Motor neuron (in vitro differentiated cells): ENCODE results near the gene CBX2. TPM values are rescaled to one million over a fixed set of nuclear protein-coding genes. Genes with fewer than 3 reads are reported as not detected.
"Not testable (repeated sequence)": the region's sequence is repeated elsewhere in the genome, so short reads cannot be mapped to it uniquely, and the experiment has no call there.

Source experiments
- ATAC-seq, 8 experiments: fragments of 200-7000 bp; cut with Tn5 transposase; replicated peaks in 6 of 8; 2 replicates each; pipeline ENCODE4 v1.8.0; 2021; ENCODE audit warnings: mild to moderate bottlenecking in 8 of 8, moderate library complexity in 8 of 8
- H3K27ac ChIP-seq, 2 donors: fragments of 250-450 bp; sonication (Bioruptor Pico); 2 replicates each; pipeline ENCODE4 v1.9.0; 2021; ENCODE audit warnings: antibody characterized with exemption in 2 of 2, mild to moderate bottlenecking in 2 of 2, moderate library complexity in 1 of 2
- H3K4me1 ChIP-seq, 2 donors: fragments of 250-450 bp; sonication (Bioruptor Pico); replicated peaks in 1 of 2; 2 replicates each; pipeline ENCODE4 v1.6.1; 2021; ENCODE audit warnings: antibody characterized with exemption in 2 of 2, mild to moderate bottlenecking in 2 of 2, moderate library complexity in 1 of 2
- H3K4me3 ChIP-seq, 5 donors: fragments of 250-450 bp; sonication (Bioruptor Pico); 2 replicates each; pipeline ENCODE4 v1.9.0; 2021; ENCODE audit warnings: antibody characterized with exemption in 5 of 5, mild to moderate bottlenecking in 5 of 5, moderate library complexity in 4 of 5
- WGBS, 10 experiments: fragments of 450-650 bp; shearing (Covaris generic); methylation state at CpG; one replicate each; pipeline ENCODE4 v1.0.0; 2022; 5-methylcytosine and 5-hydroxymethylcytosine counted together
- in situ Hi-C, 9 experiments: fragments of 400-800 bp; cut with MboI; loops; one replicate each; pipeline ENCODE4 v1.15.0; 2021; ENCODE audit warnings: low sequenced_read_pairs in 9 of 9, low pct_unique_long_range_greater_than_20kb in 2 of 9; ENCODE audit not compliant: unreplicated experiment in 9 of 9
- total RNA-seq, 8 experiments: library from RNA; unstranded; fragments of 300-600 nt; gene quantifications; 2 replicates each; pipeline versions ENCODE4 v1.2.3 to v1.2.4, GENCODE V29; 2022

Gene CBX2
- total RNA-seq, 8 experiments from 2014 or later: 3.1 to 42.7 (median 14.9) TPM

DNA sequence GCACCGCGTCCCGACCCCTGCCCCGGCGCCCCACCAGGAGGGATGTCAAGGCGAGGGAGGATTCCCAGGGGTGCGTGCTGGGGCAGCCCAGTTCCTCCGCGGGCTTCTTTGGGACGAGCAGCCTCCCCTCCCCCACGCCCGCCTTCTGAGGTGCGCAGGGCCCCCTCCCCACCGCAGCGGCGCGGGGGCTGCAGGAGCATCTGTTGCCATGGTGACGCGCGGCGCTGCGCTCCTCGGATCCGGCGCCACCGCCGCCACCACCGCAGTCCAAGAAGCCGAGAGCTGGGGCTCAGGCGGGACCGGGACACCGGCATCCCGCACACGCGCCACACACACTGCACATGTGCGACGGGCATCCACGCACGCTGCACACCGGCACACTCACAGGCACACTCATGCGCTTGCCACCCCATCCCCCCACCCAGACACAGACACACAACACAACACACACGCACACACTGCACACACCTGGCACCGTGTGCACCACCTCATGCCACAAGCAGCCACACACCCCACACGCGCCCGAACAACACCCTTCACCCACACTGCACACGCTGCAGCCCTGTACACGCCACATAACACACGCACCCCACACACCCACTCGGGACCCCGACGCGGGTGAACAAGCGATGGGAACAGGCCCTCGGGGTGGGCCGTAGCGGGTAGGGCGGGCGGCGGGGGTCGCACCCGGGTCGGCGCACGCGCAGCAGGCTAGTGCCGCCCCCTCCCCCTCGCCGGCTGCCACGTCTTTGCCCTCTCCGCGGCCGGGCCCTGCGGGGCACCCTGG, 30.2 kb upstream of the CBX2 start:
- peak overlapping the region; percentile 26 to 38 (median 26) for H3K4me3 ChIP-seq
- H3K4me1 ChIP-seq: peaks cover 19 to 30% of the 10 kb centered on the region in 2 donors
- peak overlapping the region; percentile 8 to 11 for H3K27ac ChIP-seq
- WGBS, 10 experiments: 0% methylated on average over 3 to 5 of the region's 74 CpGs; no CpG with 5 or more reads in 7 of the 10 experiments
- in situ Hi-C loops: no loop called here
- peak in 5 of 8 experiments; percentile 66 to 81 (median 78) for ATAC-seq

DNA sequence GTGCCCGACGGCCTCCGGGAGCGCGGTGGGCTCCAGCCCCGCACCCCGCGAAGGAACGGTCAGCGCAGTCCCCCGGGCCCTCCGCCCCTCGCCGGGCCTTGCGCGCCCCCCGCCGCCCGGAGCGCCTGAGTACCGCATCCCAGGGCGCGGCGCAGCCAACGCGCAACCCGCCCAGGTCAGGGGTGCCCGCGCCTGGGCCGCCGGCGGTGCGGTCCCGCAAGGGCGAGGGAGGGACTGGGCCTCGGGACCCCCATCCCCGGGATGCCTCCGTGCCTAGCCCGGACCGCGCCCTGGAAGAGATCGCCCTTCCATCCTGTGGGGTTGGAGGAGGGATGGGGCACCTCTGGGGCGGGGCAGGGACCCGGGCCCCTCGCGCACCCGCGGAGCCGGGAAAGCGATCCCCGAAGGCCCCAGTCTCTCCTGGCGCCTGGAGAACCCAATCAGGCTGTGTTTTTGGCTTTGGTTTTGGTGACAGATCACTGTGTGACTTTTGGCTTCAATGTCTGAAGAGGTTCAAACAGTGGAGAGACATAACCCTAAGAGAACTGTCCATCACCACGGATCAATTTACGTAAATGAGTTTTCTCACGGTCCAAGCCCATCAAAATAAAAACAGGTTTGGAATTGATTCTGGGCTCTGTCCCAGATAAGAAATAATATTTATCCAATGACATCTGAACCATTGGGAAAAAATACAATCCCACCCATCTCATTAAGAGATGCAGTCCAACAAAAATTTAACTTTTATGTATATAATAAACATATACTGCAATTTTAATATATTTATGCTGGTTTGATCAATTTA, 29.5 kb upstream of the CBX2 start:
- Histone ChIP-seq H3K4me1 (peaks cover 19 to 24% of the 10 kb centered on the region in 2 donors), H3K27ac (no peak overlapping the region), H3K4me3 (peak overlapping the region; percentile 26 to 38 (median 26))
- WGBS, 10 experiments: 12 to 39% (median 21%) methylated on average over 2 to 5 of the region's 55 CpGs; no CpG with 5 or more reads in 2 of the 10 experiments
- ATAC-seq: peak in 4 of 8 experiments; percentile 18 to 34 (median 26)
- in situ Hi-C loops: no loop called here

DNA sequence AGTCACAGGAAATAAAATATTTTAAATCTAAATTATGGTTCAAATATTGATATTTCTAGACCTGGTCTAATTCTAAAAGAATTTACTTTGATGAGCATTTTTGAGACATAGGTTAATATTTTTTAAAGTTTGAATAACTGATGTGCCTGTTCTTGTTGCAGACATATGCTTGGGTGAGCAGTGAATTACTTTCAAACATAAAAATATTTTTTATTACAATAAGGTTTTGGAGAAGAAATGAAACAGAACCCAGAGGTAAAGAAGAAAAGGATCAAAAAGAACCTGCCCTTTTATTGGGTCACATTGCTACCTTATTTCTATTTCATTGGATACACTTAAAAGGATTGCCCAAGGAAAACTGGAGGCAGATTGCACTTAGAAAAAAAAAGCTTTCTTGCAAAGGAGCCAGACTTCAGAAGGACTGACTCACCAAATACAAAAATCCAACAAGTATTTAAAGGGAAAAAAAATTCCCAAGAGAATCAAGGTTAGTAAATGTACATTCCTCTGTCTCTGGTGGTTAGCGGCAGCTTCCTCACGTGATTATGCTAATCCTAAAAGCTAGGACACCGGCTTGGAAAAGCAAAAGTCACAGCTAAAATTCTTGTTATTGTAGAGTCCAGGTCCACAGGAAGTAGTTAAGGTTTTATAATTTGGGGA, 28.7 kb upstream of the CBX2 start:
- peak in 2 of 8 experiments; percentile 2 to 26 for ATAC-seq
- H3K27ac ChIP-seq: no peak overlapping the region
- peaks cover 23 to 27% of the 10 kb centered on the region in 2 donors for H3K4me1 ChIP-seq
- 0 to 66% (median 20%) methylated on average over 1 to 3 of the region's 3 CpGs; no CpG with 5 or more reads in 2 of the 10 experiments for WGBS, 10 experiments
- no peak overlapping the region for H3K4me3 ChIP-seq
- in situ Hi-C loops: no loop called here

DNA sequence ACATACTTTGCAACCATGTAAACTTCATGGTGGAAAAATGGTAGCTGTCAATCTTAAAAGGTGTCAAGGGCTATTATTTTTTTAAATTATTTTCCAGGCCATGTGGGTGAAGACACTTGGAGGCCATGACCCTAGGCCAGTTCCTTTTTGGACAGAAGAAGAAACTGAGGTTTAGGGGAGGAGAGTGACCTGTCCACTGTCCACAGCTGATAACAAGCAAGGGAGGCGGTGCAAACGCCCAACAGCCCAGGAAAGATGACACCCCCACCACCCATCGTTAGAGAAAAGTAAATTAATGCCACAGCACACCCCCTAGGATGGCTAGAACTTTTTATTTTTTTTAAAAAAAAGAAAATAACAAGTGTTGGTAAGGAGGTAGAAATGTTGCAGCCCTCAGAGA, 28.0 kb upstream of the CBX2 start:
- Histone ChIP-seq H3K4me3 (no peak overlapping the region), H3K4me1 (peaks cover 28 to 34% of the 10 kb centered on the region in 2 donors), H3K27ac (no peak overlapping the region)
- no peak for ATAC-seq
- 0 to 70% (median 40%) methylated on average over 1 to 3 of the region's 3 CpGs; no CpG with 5 or more reads in 1 of the 10 experiments for whole genome bisulfite sequencing, 10 experiments
- in situ Hi-C loops: no loop called here

DNA sequence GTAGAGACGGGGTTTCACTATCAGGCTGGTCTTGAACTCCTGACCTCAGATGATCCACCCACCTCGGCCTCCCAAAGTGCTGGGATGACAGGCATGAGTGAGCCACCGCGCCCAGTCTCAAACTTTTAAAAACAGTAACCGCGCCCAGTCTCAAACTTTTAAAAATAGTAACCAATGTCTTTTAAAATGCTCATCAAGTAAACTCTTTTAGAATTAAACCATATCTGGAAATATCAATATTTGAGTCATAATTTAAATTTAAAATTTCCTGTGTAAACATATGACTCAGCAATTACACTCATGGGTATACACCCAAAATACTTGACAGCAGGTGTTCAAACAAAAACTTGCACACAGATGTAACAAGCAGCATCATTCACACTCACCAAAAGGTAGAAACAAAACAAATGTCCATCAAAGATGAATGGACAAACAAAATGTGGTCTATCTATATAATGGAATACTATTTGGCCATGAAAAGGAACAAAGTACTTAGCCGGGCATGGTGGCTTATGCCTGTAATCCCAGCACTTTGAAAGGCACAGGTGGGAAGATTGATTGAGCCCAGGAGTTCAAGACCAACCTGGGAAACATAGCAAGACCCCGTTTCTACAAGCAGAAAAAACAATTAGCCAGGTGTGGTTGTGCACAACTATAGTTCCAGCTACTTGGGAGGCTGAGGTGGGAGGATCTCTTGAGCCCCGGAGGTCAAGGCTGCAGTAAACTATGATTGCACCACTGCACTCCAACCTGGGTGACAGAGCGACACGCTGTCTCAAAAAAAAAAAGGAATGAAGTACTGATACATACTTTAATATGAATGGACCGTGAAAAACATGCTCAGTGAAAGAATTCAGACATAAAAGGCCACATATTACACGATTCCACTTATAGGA, 27.1 kb upstream of the CBX2 start:
- Histone ChIP-seq H3K4me3 (no peak overlapping the region), H3K27ac (no peak overlapping the region), H3K4me1 (peaks cover 28 to 34% of the 10 kb centered on the region in 2 donors)
- in situ Hi-C loops: no loop called here
- WGBS, 10 experiments: 28 to 100% (median 73%) methylated on average over 2 to 12 of the region's 13 CpGs
- peak in 2 of 8 experiments; percentile 34 to 59 for ATAC-seq

DNA sequence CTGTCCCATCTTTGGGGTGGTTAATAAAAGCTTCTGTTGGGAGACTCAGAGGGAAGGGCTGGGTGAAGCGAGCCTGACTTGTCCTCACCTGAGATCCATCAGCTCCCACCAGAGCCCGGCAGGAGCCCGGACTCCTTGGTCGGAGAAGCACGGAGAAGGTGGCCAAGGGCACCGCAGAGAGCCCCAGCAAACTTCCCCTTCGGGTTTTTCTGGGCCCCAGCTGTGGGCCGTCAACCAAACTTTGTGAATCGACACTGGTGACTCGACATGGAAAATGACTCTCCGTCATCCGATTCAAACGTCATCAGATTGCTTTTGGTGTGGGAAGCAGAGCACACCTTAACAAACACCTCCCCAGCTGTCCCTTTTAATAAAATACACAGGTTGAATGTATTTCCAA, 25.8 kb upstream of the CBX2 start:
- 51 to 93% (median 78%) methylated on average over 4 to 8 of the region's 13 CpGs; no CpG with 5 or more reads in 5 of the 10 experiments for WGBS, 10 experiments
- Histone ChIP-seq H3K4me3 (no peak overlapping the region), H3K4me1 (peaks cover 18 to 24% of the 10 kb centered on the region in 2 donors), H3K27ac (no peak overlapping the region)
- ATAC-seq: no peak
- in situ Hi-C loops: no loop called here

DNA sequence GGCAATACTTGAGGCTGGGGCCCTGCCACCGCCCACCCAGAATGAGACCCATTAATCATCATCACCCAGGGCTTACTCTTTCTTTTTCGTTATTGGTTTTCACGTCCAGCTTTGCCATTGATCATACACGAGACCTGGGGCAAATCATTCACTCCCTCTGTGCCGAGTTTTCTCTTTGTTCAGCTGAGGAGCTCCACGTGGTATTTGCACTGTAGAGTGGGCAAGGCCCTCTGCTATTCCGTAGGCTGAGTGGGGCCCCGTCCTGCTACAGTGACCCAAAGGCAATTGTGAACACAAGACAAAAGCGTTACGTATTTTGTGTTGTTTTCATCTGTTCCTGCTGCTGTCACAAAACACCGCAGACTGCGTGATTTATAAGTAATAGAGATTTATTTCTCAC, 23.6 kb upstream of the CBX2 start:
- H3K4me3 ChIP-seq: no peak overlapping the region
- 10 to 68% (median 40%) methylated on average over 4 to 12 of the region's 12 CpGs; no CpG with 5 or more reads in 1 of the 10 experiments for WGBS, 10 experiments
- peaks cover 12% of the 10 kb centered on the region in 2 donors for H3K4me1 ChIP-seq
- in situ Hi-C loops: no loop called here
- H3K27ac ChIP-seq: no peak overlapping the region
- peak in 5 of 8 experiments; percentile 70 to 87 (median 82) for ATAC-seq

DNA sequence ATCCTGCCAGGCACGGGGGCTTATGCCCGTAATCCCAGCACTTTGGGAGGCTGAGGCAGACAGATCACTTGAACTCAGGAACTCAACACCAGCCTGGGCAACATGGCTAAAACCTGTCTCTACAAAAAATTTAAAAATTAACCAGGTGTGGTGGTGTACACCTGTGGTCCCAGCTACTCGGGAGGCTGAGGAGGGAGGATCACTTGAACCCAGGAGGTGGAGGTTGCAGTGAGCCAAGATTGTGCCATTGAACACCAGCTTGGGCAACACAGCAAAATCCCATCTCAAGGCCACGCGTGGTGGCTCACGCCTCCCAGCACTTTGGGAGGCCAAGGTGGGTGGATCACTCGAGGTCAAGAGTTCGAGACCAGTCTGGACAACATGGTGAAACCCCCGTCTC, 23.0 kb upstream of the CBX2 start:
- H3K4me1 ChIP-seq, H3K27ac ChIP-seq, in situ Hi-C loops, ATAC-seq, H3K4me3 ChIP-seq: not testable (repeated sequence)
- 48 to 100% (median 70%) methylated on average over 1 to 8 of the region's 9 CpGs; no CpG with 5 or more reads in 3 of the 10 experiments for WGBS, 10 experiments

DNA sequence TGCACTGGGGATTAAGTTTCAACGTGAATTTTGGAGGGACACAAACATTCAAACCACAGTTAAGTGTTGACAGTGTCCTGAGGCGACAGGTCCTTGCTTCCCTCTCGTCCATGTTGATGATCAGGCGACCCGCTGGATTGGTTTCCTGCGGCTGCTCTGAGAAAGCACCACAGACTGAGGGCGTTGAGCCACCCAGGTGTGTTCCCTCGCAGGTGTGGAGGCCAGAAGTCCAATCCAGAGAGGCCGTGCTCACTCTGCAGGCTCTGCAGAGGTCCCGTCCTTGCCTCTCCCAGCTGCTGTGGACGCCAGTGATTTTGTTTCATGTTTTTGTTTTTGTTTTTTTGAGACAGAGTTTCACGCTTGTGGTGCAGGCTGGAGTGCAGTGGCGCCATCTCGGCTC, 22.4 kb upstream of the CBX2 start:
- WGBS, 10 experiments: 60 to 96% (median 87%) methylated on average over 2 to 14 of the region's 14 CpGs; no CpG with 5 or more reads in 2 of the 10 experiments
- H3K27ac ChIP-seq: no peak overlapping the region
- no peak overlapping the region for H3K4me3 ChIP-seq
- H3K4me1 ChIP-seq: peaks cover 8 to 10% of the 10 kb centered on the region in 2 donors
- in situ Hi-C loops: no loop called here
- no peak for ATAC-seq

DNA sequence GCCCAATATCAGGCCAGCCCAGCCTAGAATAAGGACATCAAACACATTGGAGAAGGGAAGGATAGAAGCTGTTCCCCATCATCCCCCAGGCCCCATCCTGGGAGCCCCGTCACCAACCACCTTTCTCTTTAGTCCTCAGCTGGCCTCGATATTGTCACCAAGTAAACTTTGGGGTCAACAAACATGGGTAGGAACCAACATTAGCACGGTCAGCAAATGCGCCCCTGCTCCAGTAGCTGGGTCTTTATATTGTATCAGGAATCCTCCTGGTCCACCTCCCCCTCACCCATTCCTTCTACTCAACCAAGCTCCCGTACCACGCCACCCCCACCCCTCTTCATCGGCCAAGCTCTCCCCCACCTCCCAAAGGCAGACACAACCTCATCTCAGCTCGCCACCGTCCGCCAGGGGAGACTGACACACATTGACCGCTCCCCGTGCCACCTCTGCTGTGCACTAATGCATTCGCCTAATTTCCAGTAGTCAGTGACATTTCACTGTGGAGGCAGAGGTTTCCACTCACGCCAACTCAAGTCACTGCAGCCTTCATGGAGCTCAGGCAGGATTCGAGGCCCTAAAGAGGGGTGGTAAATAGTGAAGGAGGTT, 20.7 kb upstream of the CBX2 start:
- H3K4me1 ChIP-seq: peaks cover 8 to 10% of the 10 kb centered on the region in 2 donors
- no peak overlapping the region for H3K27ac ChIP-seq
- no peak for ATAC-seq
- WGBS, 10 experiments: 0 to 100% (median 88%) methylated on average over 1 to 8 of the region's 15 CpGs; no CpG with 5 or more reads in 6 of the 10 experiments
- no peak overlapping the region for H3K4me3 ChIP-seq
- in situ Hi-C loops: no loop called here

DNA sequence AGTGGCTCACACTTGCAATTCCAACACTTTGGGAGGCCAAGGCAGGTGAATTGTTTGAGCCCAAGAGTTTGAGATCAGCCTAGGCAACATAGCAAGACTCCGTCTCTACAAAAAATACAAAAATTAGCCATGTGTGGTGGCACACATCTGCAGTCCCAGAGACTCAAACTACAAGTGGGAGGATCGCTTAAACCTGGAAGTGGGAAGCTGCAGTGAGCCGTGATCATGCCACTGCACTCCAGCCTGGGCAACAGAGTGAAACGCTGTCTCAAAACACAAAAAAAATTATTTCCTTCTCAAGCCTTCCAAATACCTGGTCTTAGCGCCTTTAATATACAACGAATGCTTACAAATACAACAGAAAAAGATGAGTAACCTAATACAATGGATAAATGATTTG, 19.7 kb upstream of the CBX2 start:
- no peak overlapping the region for H3K4me3 ChIP-seq
- H3K27ac ChIP-seq: no peak overlapping the region
- peaks cover 8 to 10% of the 10 kb centered on the region in 2 donors for H3K4me1 ChIP-seq
- in situ Hi-C loops: no loop called here
- 66 to 100% (median 93%) methylated on average over 2 to 6 of the region's 6 CpGs; no CpG with 5 or more reads in 2 of the 10 experiments for WGBS, 10 experiments
- no peak for ATAC-seq
